Aorta (tissue), 5 donors: ENCODE data around the gene LDLRAD4. TPM values are rescaled to one million over a fixed set of nuclear protein-coding genes. Genes with fewer than 3 reads are reported as not detected.
"Not testable (repeated sequence)": the region's sequence is repeated elsewhere in the genome, so short reads cannot be mapped to it uniquely, and the experiment has no call there.

ENCODE experiments used
- ATAC-seq: fragments of 200-7000 bp; cut with Tn5 transposase; one replicate; pipeline ENCODE4 v1.9.1; 2022; ENCODE audit warnings: moderate library complexity; ENCODE audit not compliant: low FRiP score
- DNase-seq, 2 donors: peaks; one replicate each; pipeline ENCODE4 v3.0.0-alpha.2; 2020
- H3K27ac ChIP-seq, 2 donors: one replicate each; pipeline ENCODE4 v1.5.1; 2013; ENCODE audit warnings: low read length in 2 of 2, mild to moderate bottlenecking in 2 of 2, moderate library complexity in 2 of 2, control low read depth in 1 of 2, inconsistent platforms in 1 of 2, low read depth in 1 of 2
- H3K27me3 ChIP-seq, 2 donors: one replicate each; pipeline ENCODE4 v1.6.1; 2013; ENCODE audit warnings: control low read depth in 1 of 2, low read length in 1 of 2, mild to moderate bottlenecking in 1 of 2, moderate library complexity in 1 of 2; ENCODE audit not compliant: insufficient read depth in 2 of 2, control insufficient read depth in 1 of 2
- H3K36me3 ChIP-seq, 2 donors: one replicate each; pipeline ENCODE4 v1.6.1; 2013; ENCODE audit warnings: control low read depth in 1 of 2, low read length in 1 of 2, mild to moderate bottlenecking in 1 of 2; ENCODE audit not compliant: insufficient read depth in 2 of 2, control insufficient read depth in 1 of 2
- H3K4me1 ChIP-seq, 2 donors: one replicate each; pipeline ENCODE4 v1.6.1; 2013; ENCODE audit warnings: low read length in 2 of 2, control low read depth in 1 of 2, mild to moderate bottlenecking in 1 of 2, moderate library complexity in 1 of 2; ENCODE audit not compliant: insufficient read depth in 2 of 2, control insufficient read depth in 1 of 2
- H3K4me3 ChIP-seq, 2 donors: one replicate each; pipeline ENCODE4 v1.5.1; 2013; ENCODE audit warnings: low read length in 2 of 2, control low read depth in 1 of 2, mild to moderate bottlenecking in 1 of 2
- H3K9me3 ChIP-seq: one replicate; pipeline ENCODE4 v1.6.1; 2013; ENCODE audit warnings: mild to moderate bottlenecking, low read length; ENCODE audit not compliant: control insufficient read depth
- WGBS, 2 donors: extraction: QIAGEN DNeasy Blood & Tissue Kit; methylation state at CpG; one replicate each; pipeline ENCODE4 v1.1.7; 2013; 5-methylcytosine and 5-hydroxymethylcytosine counted together
- intact Hi-C, 2 donors: fragments of 100-400 bp; cut with DNase I; formaldehyde crosslinking; loops; one replicate each; pipeline versions ENCODE4 v1.14.2 to v1.15.0; 2022
- polyA plus RNA-seq, 2 donors: library from polyadenylated mRNA; stranded (reverse); fragments of 200-250 nt; gene quantifications; one replicate each; pipeline ENCODE4 v1.2.3, GENCODE V29; 2013
- total RNA-seq, 2 donors: library from RNA; stranded (reverse); fragmentation: NEBNext Ultra II Directional; extraction: Animal tissue kit (Norgen Biotek cat#: 25700); gene quantifications; one replicate each; pipeline ENCODE4 v1.2.1, GENCODE V29; 2021
- donor health status: healthy with polysubstance abuse.
- donor health status: Bipolar disorder and iron deficiency.
- donor health status: DM: no; HTN: no; CAD: no.
- donor health status: DM: no; HTN: no; CAD: no.
- donor health status: DM: yes; HTN: yes; CAD: no.

LDLRAD4 gene
- total and polyA plus RNA-seq, 4 donors, result 7.0 to 112 (median 36.9) TPM

DNA sequence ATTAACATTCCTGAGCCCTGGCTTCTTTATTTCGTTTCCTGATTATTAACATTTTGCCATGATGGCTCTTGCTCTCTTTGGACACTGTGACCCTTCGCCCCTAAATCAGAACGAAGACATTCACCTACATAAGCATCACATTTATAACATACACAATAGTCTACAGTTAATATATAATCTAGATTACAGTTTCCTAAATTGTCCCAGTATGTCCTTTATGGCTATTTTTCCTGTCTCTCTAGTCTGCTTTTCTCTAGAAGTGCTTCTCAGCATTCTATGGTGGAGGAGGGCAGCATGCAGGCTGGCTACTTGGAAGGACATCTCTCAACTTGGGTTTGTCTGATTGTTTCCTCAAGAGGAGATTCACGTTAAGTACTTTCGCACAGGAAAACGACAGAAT is 457.9 kb downstream of the LDLRAD4 start:
- Histone ChIP-seq H3K4me3 (no peak overlapping the region), H3K36me3 (no peaks in the 10 kb centered on the region), H3K27me3 (no peaks in the 10 kb centered on the region), H3K9me3 (no peaks in the 10 kb centered on the region), H3K4me1 (peaks cover 3% of the 10 kb centered on the region in 2 donors), H3K27ac (no peak overlapping the region)
- intact Hi-C loops, result no loop called here
- DNase-seq (no peak), ATAC-seq (no peak)
- WGBS, 2 donors, result 91 to 93% methylated on average over 6 of the region's 6 CpGs

GRCh38 chr18:13677350-13677749 is 458.8 kb downstream of the LDLRAD4 start:
- DNase-seq, H3K27ac ChIP-seq, H3K4me3 ChIP-seq, H3K36me3 ChIP-seq, H3K9me3 ChIP-seq, ATAC-seq, H3K4me1 ChIP-seq, intact Hi-C loops, H3K27me3 ChIP-seq: not testable (repeated sequence)
- WGBS, 2 donors, result 96 to 98% methylated on average over 13 of the region's 13 CpGs

GRCh38 chr18:13680612-13681011 is 462.1 kb downstream of the LDLRAD4 start:
- Histone ChIP-seq H3K27me3 (no peaks in the 10 kb centered on the region), H3K27ac (no peak overlapping the region), H3K4me3 (no peak overlapping the region), H3K36me3 (no peaks in the 10 kb centered on the region), H3K4me1 (peaks cover 3% of the 10 kb centered on the region in 2 donors), H3K9me3 (no peaks in the 10 kb centered on the region)
- 38 to 52% methylated on average over 5 of the region's 5 CpGs for WGBS, 2 donors
- DNase-seq (no peak), ATAC-seq (no peak)
- intact Hi-C loops, result no loop called here

GRCh38 chr18:13681701-13682100 is 463.1 kb downstream of the LDLRAD4 start:
- no peaks in the 10 kb centered on the region for H3K36me3 ChIP-seq
- no peaks in the 10 kb centered on the region for H3K9me3 ChIP-seq
- intact Hi-C loops, result no loop called here
- peaks cover 3% of the 10 kb centered on the region in 2 donors for H3K4me1 ChIP-seq
- no peak overlapping the region for H3K27ac ChIP-seq
- no peak for DNase-seq
- H3K27me3 ChIP-seq, result no peaks in the 10 kb centered on the region
- no peak overlapping the region for H3K4me3 ChIP-seq
- WGBS, 2 donors, result 92 to 94% methylated on average over 6 of the region's 6 CpGs
- ATAC-seq, result no peak

- Histone ChIP-seq H3K9me3 (no peaks in the 10 kb centered on the region), H3K36me3 (no peaks in the 10 kb centered on the region), H3K4me3 (no peak overlapping the region), H3K27ac (no peak overlapping the region), H3K4me1 (peaks cover 2 to 3% of the 10 kb centered on the region in 2 donors), H3K27me3 (no peaks in the 10 kb centered on the region)
- intact Hi-C loops, result no loop called here
- no peak for ATAC-seq
- DNase-seq, result no peak
- 96% methylated on average over 4 of the region's 4 CpGs for WGBS, 2 donors
These were observed 466.0 kb downstream of the LDLRAD4 start for GRCh38 chr18:13684546-13684945.

- intact Hi-C loops, result loop anchor here in 1 of 2 donors (5.0 kb wide), 1 partner anchor 39 kb away; the partner anchor contains the start of genes FAM210A and RNMT
- no peaks in the 10 kb centered on the region for H3K27me3 ChIP-seq
- no peaks in the 10 kb centered on the region for H3K9me3 ChIP-seq
- no peaks in the 10 kb centered on the region for H3K36me3 ChIP-seq
- 42 to 61% methylated on average over 21 of the region's 21 CpGs for WGBS, 2 donors
- DNase-seq (peak; percentile 49 to 79), ATAC-seq (peak; percentile 56)
- H3K4me3 ChIP-seq, result no peak overlapping the region
- H3K27ac ChIP-seq, result peak overlapping the region in 1 of 2 donors; percentile 13
- H3K4me1 ChIP-seq, result peaks cover 0 to 2% of the 10 kb centered on the region in 2 donors
These were observed 469.9 kb downstream of the LDLRAD4 start for GRCh38 chr18:13688191-13689136.

- DNase-seq, H3K27me3 ChIP-seq, H3K27ac ChIP-seq, H3K4me3 ChIP-seq, H3K4me1 ChIP-seq, H3K36me3 ChIP-seq, H3K9me3 ChIP-seq, ATAC-seq, intact Hi-C loops: not testable (repeated sequence)
- WGBS, 2 donors, result 96% methylated on average over 9 of the region's 9 CpGs
These were observed 471.5 kb downstream of the LDLRAD4 start for GRCh38 chr18:13690060-13690459.

- DNase-seq, H3K36me3 ChIP-seq, intact Hi-C loops, H3K27me3 ChIP-seq, H3K4me3 ChIP-seq, ATAC-seq, H3K4me1 ChIP-seq, H3K9me3 ChIP-seq, H3K27ac ChIP-seq: not testable (repeated sequence)
- 82 to 86% methylated on average over 5 of the region's 5 CpGs for whole genome bisulfite sequencing, 2 donors
These were observed 476.8 kb downstream of the LDLRAD4 start for GRCh38 chr18:13695337-13695736.

- intact Hi-C loops, result no loop called here
These were observed 478.4 kb downstream of the LDLRAD4 start for GRCh38 chr18:13696961-13697360.

More at GRCh38 chr18:13696961-13697360, 478.4 kb downstream of the LDLRAD4 start:
- ATAC-seq (no peak), DNase-seq (no peak)
- Histone ChIP-seq H3K4me3 (no peak overlapping the region), H3K27me3 (no peaks in the 10 kb centered on the region), H3K9me3 (no peaks in the 10 kb centered on the region), H3K4me1 (no peaks in the 10 kb centered on the region), H3K36me3 (no peaks in the 10 kb centered on the region), H3K27ac (no peak overlapping the region)
- WGBS, 2 donors, result 93% methylated on average over 3 of the region's 3 CpGs
